Endothelial cell of umbilical vein (primary cell): Measurements from ENCODE around the gene CFAP45. TPM values are rescaled to one million over a fixed set of nuclear protein-coding genes. Genes with fewer than 3 reads are reported as not detected.
A peak's percentile ranks its signal among the peaks of the same experiment; 100 is the strongest.
"Not testable (repeated sequence)": the region's sequence is repeated elsewhere in the genome, so short reads cannot be mapped to it uniquely, and the experiment has no call there.

Experiments used
- BruUV-seq: library from RNA; stranded (reverse); fragments of 400-500 nt; replicated peaks from 2 replicates; lab custom pipeline; 2021; lab: Mats Ljungman, UMichigan
- CTCF ChIA-PET: fragments of 300-600, 350-600 bp; sonication (Branson Sonifier 250); formaldehyde crosslinking; loops from one replicate; lab custom pipeline; 2021; ENCODE audit warnings: antibody characterized with exemption, inconsistent platforms; lab: Charles Lee
- POLR2A ChIA-PET: fragments of 300-600, 350-600 bp; sonication (Branson Sonifier 250); formaldehyde crosslinking; loops from one replicate; lab custom pipeline; 2021; ENCODE audit warnings: antibody characterized with exemption, inconsistent platforms; lab: Charles Lee
- DNase-seq: peaks from one replicate; pipeline ENCODE4 v3.0.0-alpha.2; 2011; ENCODE audit warnings: low read depth, low spot score
- FAIRE-seq: peaks from 2 replicates; lab custom pipeline; 2011; peaks lifted over from hg19 to GRCh38; lab: Jason Lieb, UNC
- H2AFZ ChIP-seq: 2 replicates; pipeline ENCODE4 v1.6.0; 2012; ENCODE audit warnings: low read depth, low read length, control low read depth, inconsistent platforms
- H3K27ac ChIP-seq: 2 replicates; pipeline ENCODE4 v1.5.1; 2011; ENCODE audit warnings: low read depth, mild to moderate bottlenecking, control low read depth, low read length, moderate library complexity; ENCODE audit not compliant: insufficient read depth
- H3K27me3 ChIP-seq, 2 experiments: 2 replicates each; pipeline versions ENCODE4 v1.6.0 to v1.6.1; 2011; ENCODE audit warnings: low read length in 2 of 2, mixed read lengths in 1 of 2; ENCODE audit not compliant: control insufficient read depth in 2 of 2, insufficient read depth in 2 of 2
- H3K36me3 ChIP-seq, 2 experiments: 2 replicates in 1 of 2; 3 replicates in 1 of 2; pipeline ENCODE4 v1.5.1; 2011; ENCODE audit warnings: low read length in 2 of 2, mild to moderate bottlenecking in 1 of 2, moderate library complexity in 1 of 2; ENCODE audit not compliant: control insufficient read depth in 2 of 2, insufficient read depth in 2 of 2; ENCODE audit errors: extremely low read depth in 1 of 2
- H3K4me1 ChIP-seq: 3 replicates; pipeline ENCODE4 v1.5.1; 2011; ENCODE audit warnings: mild to moderate bottlenecking, low read length; ENCODE audit not compliant: control insufficient read depth, insufficient read depth; ENCODE audit errors: extremely low read depth
- H3K4me2 ChIP-seq: 2 replicates; pipeline ENCODE4 v1.6.1; 2011; ENCODE audit warnings: low read length, control low read depth, mixed read lengths; ENCODE audit not compliant: insufficient read depth
- H3K4me3 ChIP-seq, 3 experiments: fragments of 200-600 bp in 1 of 3; sonication (generic), shearing (Covaris generic) in 1 of 3; replicated peaks in 1 of 3; 2 replicates each; pipeline ENCODE4 v1.5.1; 2011 to 2016; ENCODE audit warnings: control low read depth in 3 of 3, low read length in 3 of 3, mild to moderate bottlenecking in 2 of 3, inconsistent platforms in 1 of 3, low read depth in 1 of 3, moderate library complexity in 1 of 3; ENCODE audit not compliant: insufficient read depth in 1 of 3
- H3K79me2 ChIP-seq: 2 replicates; pipeline ENCODE4 v1.6.0; 2012; ENCODE audit warnings: low read length, inconsistent platforms; ENCODE audit not compliant: control insufficient read depth, insufficient read depth
- H3K9ac ChIP-seq: replicated peaks from 2 replicates; pipeline ENCODE3; 2011; ENCODE audit warnings: low read length, control low read depth; ENCODE audit not compliant: insufficient read depth; ENCODE audit errors: extremely low read depth
- H3K9me1 ChIP-seq: replicated peaks from 3 replicates; pipeline ENCODE4 v1.6.0; 2011; ENCODE audit warnings: mild to moderate bottlenecking, low read length; ENCODE audit not compliant: control insufficient read depth, insufficient read depth; ENCODE audit errors: extremely low read depth
- H3K9me3 ChIP-seq: replicated peaks from 2 replicates; pipeline ENCODE4 v1.5.1; 2012; ENCODE audit warnings: low read length, inconsistent platforms; ENCODE audit not compliant: control insufficient read depth, insufficient read depth
- H4K20me1 ChIP-seq: replicated peaks from 2 replicates; pipeline ENCODE3; 2011; ENCODE audit warnings: mild to moderate bottlenecking, low read length; ENCODE audit not compliant: control insufficient read depth, insufficient read depth; ENCODE audit errors: extremely low read depth
- EZH2 ChIP-seq: IDR thresholded peaks from 2 replicates; pipeline ENCODE4 v1.6.1; 2012; ENCODE audit warnings: borderline replicate concordance, low read depth, mild to moderate bottlenecking, moderate library complexity, low read length, inconsistent platforms; ENCODE audit not compliant: severe bottlenecking
- FOS ChIP-seq: IDR thresholded peaks from 2 replicates; pipeline ENCODE4 v1.6.1; 2011; ENCODE audit warnings: mild to moderate bottlenecking, low read length, moderate library complexity, borderline replicate concordance; ENCODE audit not compliant: insufficient read depth
- MYC ChIP-seq: IDR thresholded peaks from one replicate; pipeline ENCODE4 v1.6.1; 2011; ENCODE audit warnings: mild to moderate bottlenecking, low read depth, low read length
- dilution Hi-C: fragments of 300-500 bp; cut with MboI; formaldehyde crosslinking; loops from one replicate; pipeline ENCODE4 v1.15.0; 2019; ENCODE audit warnings: low sequenced_read_pairs; ENCODE audit not compliant: extremely low pct_ligation_motif_present
- intact Hi-C: fragments of 100-400 bp; cut with micrococcal nuclease; formaldehyde crosslinking; loops from one replicate; pipeline ENCODE4 v1.10.0; 2022
- polyA plus RNA-seq, 4 experiments: library from polyadenylated mRNA; depleted of rRNA in 3 of 4; stranded (reverse) in 3 of 4; unstranded in 1 of 4; fragments of >200 nt; gene quantifications; 2 replicates each; pipeline versions ENCODE4 v1.2.1 to v1.2.3, GENCODE V29; 2011 to 2012; ENCODE audit warnings: missing spikeins in 1 of 4
- total RNA-seq: library from RNA; stranded (reverse); gene quantifications from 2 replicates; pipeline ENCODE4 v1.2.3, GENCODE V29; 2021
- TF ChIP-seq, protein P1 (sequence below), 2 donors: IDR thresholded peaks; 1 replicate in 1 of 2; 2 replicates in 1 of 2; pipeline ENCODE4 v1.5.1; 2011; ENCODE audit warnings: low read length in 2 of 2, mild to moderate bottlenecking in 2 of 2, moderate library complexity in 2 of 2, control low read depth in 1 of 2, inconsistent platforms in 1 of 2, low read depth in 1 of 2; ENCODE audit not compliant: insufficient read depth in 1 of 2; ENCODE audit errors: extremely low read depth in 1 of 2
- TF ChIP-seq, protein P2 (sequence below): IDR thresholded peaks from 2 replicates; pipeline ENCODE4 v1.6.1; 2011; ENCODE audit not compliant: insufficient read depth, insufficient read length

Gene CFAP45
- total and polyA plus RNA-seq, 2 donors (not counting 3 experiments of a cell fraction or from before 2014, with no cell fraction given), result 0.25 to 2.5 TPM

DNA sequence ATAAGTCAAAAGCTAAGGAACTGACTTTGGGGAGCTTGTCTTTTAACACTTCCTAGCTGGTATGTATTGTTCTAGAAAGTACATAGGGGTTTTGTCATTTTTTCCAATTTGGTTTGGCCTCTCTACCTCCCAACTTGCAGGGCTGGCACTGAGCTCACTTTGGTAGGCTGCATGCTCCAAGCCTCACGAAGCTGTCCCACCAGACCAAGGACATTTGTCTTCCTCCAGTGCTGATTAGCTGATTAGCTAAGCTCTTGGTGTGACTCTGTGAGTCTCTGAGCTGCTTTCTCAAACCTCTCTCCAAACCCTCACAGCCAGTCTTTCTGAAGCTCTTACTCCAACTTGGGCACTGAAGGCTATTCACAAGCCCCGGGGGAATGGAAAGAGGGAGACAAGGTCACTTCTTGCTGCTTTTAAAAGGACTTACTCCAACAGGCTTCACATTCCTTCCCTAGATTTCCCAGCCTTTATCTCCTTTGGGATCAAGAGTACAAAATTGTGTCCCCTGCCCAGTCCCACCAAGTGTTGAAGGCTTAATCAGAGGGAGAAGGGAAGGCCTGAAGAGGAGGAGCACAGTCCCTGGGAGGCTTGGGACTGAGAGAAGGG is 893 bp upstream of the CFAP45 start:
- Histone ChIP-seq H3K9ac (no peak overlapping the region), H3K4me3 (no peak overlapping the region), H3K4me1 (no peaks in the 10 kb centered on the region), H4K20me1 (no peaks in the 10 kb centered on the region), H3K36me3 (no peaks in the 10 kb centered on the region), H3K27ac (no peak overlapping the region), H3K79me2 (no peaks in the 10 kb centered on the region), H3K4me2 (no peak overlapping the region), H3K27me3 (no peaks in the 10 kb centered on the region), H3K9me1 (no peaks in the 10 kb centered on the region), H2AFZ (no peak overlapping the region), H3K9me3 (no peaks in the 10 kb centered on the region)
- BruUV-seq, result no TSS peak
- CTCF ChIA-PET, result interaction anchor here (1.0 to 1.7 kb wide), 7 partner anchors 10 to 107 kb away, joined by 3 to 8 read pairs (median 4); partner anchors contain the start of gene IGSF9
- POLR2A ChIA-PET, result no interaction called here
- intact Hi-C loops (no loop called here), dilution Hi-C loops (no loop called here)
- FAIRE-seq (no peak), DNase-seq (no peak)
- TF ChIP-seq, protein P1, sequence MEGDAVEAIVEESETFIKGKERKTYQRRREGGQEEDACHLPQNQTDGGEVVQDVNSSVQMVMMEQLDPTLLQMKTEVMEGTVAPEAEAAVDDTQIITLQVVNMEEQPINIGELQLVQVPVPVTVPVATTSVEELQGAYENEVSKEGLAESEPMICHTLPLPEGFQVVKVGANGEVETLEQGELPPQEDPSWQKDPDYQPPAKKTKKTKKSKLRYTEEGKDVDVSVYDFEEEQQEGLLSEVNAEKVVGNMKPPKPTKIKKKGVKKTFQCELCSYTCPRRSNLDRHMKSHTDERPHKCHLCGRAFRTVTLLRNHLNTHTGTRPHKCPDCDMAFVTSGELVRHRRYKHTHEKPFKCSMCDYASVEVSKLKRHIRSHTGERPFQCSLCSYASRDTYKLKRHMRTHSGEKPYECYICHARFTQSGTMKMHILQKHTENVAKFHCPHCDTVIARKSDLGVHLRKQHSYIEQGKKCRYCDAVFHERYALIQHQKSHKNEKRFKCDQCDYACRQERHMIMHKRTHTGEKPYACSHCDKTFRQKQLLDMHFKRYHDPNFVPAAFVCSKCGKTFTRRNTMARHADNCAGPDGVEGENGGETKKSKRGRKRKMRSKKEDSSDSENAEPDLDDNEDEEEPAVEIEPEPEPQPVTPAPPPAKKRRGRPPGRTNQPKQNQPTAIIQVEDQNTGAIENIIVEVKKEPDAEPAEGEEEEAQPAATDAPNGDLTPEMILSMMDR (IDR thresholded peaks at IDR 0.05; ENCODE audit: extremely low read depth in 1 of 2, insufficient read depth in 1 of 2, low read depth in 1 of 2, low read length in 2 of 2), result no peak
- TF ChIP-seq, protein P2, sequence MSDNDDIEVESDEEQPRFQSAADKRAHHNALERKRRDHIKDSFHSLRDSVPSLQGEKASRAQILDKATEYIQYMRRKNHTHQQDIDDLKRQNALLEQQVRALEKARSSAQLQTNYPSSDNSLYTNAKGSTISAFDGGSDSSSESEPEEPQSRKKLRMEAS, result no peak
- TF ChIP-seq MYC (no peak), FOS (no peak), EZH2 (no peak)

DNA sequence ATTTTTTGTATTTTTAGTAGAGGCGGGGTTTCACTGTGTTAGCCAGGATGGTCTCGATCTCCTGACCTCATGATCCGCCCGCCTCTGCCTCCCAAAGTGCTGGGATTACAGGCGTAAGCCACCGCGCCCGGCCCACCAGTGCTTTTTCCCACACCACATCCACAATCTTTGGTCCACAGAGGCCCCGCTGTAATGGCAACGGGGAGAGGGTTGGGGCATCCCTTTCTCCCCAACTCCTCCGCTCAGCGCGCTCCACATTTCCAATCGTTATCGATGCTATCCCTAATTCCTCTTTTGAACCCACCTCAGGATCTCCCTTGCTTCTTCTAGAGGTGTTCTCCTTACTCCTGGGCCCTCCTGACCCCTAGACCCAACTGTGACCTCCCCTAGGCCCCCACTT is 331 bp downstream of the CFAP45 start:
- H3K27me3 ChIP-seq, DNase-seq, H3K9me3 ChIP-seq, H3K4me2 ChIP-seq, H3K4me3 ChIP-seq, H3K9ac ChIP-seq, H3K36me3 ChIP-seq, FAIRE-seq, BruUV-seq, dilution Hi-C loops, H4K20me1 ChIP-seq, H2AFZ ChIP-seq, H3K9me1 ChIP-seq, H3K79me2 ChIP-seq, POLR2A ChIA-PET, intact Hi-C loops, H3K4me1 ChIP-seq: not testable (repeated sequence)
- H3K27ac ChIP-seq, result peak overlapping the region; percentile 35
- CTCF ChIA-PET, result interaction anchor here (1.0 to 1.7 kb wide), 5 partner anchors 9 to 108 kb away, joined by 3 to 8 read pairs (median 4); partner anchors contain the start of gene IGSF9
